Activated naive CD8-positive, alpha-beta T cell treated with anti-CD3 and anti-CD28 coated beads, Interleukin-2, amount 50 U/mL, for 16 hours (primary cell): ENCODE measurements around the gene CCDC148.
"Not testable (repeated sequence)": the region's sequence is repeated elsewhere in the genome, so short reads cannot be mapped to it uniquely, and the experiment has no call there.

Experiments used
- DNase-seq: peaks from one replicate; pipeline ENCODE4 v3.0.0-alpha.2; 2020; ENCODE audit warnings: low read depth, low spot score

CCDC148 gene

DNA sequence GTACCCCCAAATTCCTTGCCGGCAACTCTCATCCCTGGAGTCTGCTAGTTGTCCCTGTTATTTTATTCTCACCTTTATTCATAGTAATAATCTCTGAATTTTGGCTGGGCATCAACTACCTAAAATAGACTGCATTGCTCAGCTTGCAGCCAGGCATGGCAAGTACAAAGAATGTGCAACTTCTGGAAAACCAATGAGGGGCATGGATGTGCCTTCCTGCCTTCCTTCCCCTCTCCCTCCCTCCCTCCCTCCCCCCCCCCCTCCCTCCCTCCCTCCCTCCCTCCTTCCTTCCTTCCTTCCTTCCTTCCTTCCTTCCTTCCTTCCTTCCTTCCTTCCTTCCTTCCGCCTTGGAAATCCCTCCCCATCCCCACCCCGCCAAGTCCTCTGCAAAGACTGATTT, 162.8 kb downstream of the CCDC148 start:
- no peak for DNase-seq

DNA sequence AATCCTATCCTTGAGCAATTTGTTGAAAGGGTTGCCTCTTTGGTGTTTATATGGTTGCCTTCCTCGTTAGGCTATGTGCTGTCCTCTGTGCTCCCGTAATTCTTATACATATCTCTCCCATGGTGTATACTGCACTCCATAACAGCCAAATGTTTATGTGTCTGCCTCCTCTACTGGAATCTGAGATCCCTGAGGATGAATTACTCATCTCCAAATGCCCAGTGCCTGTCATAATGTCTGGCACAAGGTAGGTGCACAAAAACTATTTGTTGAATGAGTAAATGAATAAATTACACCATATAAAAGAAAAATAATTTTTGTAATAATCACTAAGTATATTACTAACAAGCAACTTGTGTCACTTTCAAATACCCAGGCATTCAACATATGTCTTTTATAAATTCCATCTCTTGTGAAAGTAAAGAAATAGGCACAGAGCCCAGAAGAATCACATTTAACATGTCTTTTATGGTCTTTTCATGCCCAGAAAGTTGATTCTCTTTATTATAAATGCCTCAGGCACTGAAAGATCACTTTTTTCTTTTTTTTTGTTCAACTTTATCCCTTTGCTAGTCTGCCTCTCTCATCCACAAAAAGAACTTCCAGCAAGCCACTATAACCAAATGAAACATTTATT, 164.9 kb downstream of the CCDC148 start:
- DNase-seq: no peak

DNA sequence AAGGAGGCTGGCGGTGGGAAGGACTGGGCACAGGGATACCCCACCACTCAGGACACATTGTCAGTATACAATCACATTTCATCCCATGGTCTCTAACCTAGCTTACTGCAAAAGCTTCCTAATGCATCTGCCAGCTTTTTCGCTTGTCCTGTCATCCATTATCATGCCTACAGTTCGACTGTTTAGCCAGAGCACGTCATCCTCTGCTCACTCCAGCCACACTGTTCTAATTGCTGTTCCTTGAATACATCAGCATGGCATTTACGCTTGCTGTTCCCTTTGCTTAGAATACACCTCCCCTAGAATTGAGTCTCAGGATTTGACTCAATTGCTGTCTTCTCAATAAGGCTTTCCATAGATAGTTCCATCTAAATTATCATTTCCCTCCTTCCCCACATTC, 166.3 kb downstream of the CCDC148 start:
- no peak for DNase-seq

DNA sequence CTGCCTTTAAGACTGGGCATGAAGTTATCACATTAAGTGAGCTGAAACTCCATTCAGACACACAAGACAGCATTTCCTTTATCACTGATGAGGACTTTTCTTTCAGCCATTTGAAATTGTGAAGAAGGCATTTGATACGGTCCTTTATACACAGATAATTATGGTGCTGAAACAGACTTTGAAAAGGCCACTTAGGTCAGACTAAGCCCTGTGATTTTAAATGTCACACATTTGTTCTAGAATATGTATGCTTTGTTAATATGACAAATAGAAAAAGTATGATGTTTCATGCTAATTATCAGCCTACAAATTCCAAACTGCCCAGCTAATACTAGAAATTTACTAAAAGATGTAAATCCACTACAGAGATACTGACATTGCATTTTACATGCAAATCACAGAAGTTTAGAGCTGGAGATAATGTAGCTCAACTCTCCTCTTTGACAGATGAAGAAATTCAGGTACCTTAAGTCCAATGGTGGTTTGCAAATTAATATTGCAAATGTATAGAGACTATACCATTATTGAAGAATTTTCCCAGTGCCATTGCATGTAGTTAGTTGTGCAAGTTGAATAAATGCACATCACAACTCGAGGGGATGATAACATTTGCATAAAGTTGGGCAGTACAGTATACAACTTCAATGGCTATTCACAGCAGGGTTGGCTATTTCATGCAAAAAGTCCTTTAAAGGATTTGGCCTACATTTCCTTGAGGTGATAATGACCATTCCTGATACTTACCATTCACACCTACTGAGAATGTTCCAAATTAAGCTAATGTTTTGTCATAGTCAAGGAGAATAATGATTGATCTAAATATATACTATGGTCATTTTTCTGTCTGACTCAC, 179.7 kb downstream of the CCDC148 start:
- DNase-seq: no peak

DNA sequence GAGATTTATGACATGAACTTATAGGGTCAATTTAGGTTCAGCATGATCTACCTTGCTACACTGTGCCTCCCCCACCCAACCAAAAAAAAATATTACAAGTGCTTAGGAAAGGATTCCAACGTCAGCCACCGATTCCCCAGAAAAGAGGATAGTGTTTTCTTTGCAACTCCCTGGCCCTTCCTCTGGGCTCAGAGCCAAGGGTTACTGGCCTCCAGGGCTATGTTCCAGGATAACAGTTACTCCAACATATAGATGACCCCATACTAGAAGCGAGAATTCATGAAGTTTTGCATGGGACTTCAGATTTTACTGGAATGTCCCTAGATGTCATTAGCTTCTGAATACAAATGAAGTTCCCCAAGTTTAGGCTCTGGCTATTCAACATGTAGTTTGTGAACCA, 182.8 kb downstream of the CCDC148 start:
- no peak for DNase-seq

DNA sequence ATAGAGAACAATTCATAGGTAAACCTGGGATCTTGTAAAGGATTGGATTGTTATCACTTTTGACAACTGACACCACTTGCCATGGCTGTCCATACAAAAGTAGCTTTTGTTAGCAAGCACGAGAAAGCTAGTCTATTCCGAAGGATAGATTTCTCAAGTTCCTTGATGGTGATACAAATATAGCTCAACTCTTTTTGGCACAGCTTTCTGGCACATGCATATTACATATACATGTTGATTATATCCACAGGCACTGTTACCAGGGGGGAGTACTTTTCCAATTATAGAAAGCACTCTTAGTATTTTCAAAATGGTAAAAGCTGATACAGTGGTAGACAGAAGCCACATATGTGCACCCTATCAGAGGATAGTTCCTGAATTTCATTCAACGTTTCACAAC, 186.0 kb downstream of the CCDC148 start:
- no peak for DNase-seq

DNA sequence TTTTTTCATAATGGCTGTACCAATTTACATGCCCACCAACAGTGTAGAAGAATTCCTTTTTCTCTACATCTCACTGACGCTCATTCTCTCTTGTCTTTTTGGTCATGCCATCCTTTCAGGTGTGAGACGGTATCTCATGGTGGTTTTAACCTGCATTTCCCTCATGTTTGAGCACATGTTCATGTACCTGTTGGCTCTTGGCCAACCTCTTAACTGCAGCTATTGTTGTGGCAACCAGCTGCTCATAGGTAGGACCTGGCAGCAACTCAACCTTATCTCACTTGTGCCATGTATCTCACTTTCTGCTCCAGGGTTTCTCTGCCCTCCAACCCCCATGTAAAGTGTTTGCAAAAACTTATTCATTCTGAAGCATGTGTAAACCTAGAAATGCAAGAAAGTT, 187.4 kb downstream of the CCDC148 start:
- DNase-seq: no peak

DNA sequence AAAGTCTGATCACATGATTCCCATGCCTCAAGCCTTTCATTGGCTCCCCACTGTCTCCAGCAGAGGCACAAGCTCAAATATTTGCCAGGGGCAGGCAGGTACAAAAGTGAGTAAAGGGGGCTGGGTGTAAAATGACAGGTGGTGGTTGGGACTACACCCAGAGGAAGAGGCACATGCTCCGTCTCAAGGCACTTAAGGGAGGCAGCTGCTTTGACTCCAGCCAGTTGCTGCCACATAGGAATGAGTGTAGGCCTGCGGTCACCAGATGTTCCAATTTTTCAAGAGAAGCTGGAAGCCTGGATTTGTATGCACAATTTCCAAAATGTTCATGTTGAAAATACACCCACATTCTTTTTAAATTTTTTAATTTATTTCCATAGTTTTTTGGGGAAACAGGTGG, 190.4 kb downstream of the CCDC148 start:
- DNase-seq: no peak

DNA sequence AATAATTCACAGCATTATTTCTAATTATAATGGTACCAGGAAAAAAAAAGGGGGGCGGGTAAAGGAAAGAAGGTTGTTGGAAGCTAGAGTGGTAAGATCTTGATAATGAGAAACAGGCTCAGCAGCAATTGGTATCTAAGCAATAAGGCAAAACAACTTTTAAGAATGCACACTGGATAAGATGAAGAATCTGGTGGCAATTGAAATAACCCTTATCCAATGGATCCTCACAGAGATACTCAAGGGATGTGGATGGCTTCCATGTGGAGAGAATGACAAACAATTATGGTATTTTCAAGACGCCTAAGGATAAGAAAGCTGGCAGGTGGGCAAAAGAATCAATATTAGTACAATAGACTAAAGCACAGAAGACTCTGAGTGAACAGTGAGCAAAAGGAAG, 201.3 kb downstream of the CCDC148 start:
- DNase-seq: no peak

DNA sequence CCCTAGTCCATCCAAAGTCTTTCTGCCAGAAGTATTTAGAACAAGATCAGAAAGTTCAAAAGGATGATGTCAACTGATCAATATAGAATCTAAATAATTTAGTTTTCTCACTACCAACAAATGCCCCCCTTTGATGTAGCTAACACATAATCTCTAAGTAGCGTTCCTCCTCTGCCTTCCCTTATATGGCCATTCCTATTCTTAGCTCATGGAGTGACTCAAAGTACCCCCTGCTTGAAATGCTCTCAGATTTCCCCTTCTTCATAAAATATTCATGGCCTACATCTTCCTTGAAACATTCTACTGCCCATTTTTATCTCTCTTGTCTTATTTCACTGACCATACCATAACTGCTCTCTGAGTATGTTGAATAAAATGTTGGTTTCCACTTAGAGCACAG, 203.4 kb downstream of the CCDC148 start:
- DNase-seq: no peak

DNA sequence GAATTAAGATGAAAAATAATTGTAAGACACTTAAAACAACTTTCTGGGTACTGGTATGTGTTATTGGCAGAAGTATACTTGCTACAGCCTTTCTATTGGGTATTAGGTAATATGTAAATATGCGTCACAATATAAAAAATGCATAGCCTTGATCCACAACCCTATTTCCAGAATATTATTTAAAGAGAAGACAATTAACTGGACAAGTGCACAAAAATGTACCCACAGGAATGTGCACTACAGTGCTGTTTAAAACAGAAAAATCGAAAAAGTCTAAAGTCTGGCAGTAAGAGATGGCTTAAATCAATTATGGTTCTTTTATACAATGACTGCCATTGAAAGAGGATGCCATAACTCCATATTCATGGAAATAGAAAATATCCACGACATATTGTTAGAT, 205.2 kb downstream of the CCDC148 start:
- no peak for DNase-seq

DNA sequence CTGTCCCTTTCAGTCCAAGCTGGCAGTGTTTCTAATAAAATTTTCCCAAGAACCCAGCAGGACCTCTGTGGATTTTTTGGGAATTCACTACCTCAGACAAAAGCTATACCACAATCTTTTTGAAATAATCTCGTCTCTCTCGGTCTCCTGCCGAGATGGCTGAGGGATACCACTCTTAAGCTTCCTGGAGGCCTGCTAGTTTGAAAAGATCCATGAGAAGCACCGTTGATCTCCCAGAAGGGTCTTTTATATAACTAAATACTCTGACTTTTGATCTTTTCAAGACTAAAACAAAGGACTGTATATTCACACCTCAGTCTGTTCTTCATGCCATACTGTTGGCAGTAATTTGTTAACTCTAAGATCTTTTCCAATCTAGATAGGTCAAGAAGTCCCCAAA, 213.2 kb downstream of the CCDC148 start:
- no peak for DNase-seq

DNA sequence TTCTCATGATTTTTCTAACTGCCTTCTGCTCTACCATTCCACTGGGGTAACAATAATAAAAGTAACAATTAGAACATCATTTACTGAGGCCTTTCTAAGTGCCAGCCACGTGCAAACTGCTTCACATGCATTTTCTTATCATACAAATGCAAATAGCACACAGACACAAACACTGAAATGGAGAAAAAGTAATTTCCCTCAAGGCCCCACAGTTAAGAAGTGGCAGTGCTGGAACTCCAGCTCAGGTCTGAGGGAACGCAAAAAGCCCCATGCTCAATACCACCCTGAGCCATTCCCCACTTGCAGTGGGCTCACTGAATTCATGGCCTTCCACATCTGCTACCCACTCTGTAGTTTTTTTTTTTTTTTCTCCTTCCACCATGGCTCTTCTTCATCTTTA, 214.3 kb downstream of the CCDC148 start:
- no peak for DNase-seq

DNA sequence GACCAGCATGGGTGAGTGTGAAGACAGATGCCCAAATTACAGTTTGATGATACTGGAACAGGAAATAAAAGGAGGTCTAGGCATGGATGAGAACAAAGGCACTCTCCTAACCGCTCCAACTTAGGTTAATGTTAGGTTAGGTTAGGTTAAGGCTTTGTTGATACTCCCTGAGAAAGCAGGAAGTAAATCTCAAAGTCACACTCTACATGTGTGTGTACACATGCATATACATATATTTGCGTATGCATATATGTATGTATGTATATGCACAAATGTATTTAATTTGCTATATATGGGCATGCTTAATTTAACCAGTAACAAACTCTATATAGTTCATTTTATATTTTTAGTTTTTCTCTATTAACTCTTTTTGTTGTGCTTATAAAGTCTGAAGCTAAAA, 215.6 kb downstream of the CCDC148 start:
- no peak for DNase-seq

DNA sequence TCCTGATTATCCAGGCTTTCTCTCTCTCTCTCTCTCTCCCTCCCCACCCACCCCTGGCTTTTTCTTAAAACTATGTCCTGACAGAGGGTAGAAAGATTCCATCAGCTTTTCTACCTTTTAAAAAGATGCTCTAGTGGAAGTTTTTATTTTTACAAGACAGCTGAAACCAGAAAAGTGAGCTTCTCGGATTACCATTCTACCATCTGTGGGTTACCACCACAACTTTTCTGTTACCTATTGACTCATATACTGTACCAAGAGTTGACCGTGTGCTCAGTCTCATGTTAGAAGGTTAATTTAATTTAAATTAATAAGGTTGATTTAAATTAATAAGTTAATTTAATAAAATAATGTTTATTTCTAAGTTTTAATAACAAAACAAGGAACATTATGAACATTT, 217.3 kb downstream of the CCDC148 start:
- no peak for DNase-seq

DNA sequence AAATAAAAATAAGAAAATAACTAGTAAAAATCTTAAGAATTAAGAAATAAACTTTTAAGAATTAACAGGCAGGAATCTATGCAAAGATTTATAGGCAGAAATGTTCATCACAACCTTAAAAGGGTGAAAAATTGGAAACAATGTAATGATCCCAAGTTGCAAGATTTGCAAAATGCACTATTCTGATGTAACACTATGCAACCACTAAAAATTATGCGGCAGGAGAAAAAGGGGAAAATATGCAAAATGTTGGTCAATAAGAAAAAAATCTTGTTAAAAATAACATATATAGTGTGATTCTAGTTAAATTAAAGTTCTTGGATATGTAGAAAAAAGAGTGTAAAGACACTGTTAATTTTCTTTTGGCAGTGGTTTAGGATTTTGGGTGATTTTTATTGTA, 222.1 kb downstream of the CCDC148 start:
- DNase-seq: no peak

DNA sequence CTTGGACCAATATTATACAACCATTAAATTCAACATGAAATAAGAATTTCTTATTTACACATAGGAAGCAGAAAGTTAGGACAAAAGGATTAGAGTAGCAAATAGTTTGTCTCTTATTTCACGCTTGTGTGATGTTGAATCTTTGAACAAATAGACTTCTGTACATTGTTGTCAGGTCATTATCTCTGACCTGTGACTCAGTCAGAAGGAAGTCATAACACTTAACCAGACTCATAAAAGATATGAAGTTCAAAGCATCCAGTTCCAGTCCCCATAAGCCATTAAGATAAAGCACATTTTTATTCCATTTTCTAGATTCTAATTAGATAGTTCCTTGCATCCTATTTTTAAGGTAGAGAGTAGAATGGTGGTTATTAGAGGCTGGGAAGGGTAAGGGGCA, 224.1 kb downstream of the CCDC148 start:
- DNase-seq: no peak

DNA sequence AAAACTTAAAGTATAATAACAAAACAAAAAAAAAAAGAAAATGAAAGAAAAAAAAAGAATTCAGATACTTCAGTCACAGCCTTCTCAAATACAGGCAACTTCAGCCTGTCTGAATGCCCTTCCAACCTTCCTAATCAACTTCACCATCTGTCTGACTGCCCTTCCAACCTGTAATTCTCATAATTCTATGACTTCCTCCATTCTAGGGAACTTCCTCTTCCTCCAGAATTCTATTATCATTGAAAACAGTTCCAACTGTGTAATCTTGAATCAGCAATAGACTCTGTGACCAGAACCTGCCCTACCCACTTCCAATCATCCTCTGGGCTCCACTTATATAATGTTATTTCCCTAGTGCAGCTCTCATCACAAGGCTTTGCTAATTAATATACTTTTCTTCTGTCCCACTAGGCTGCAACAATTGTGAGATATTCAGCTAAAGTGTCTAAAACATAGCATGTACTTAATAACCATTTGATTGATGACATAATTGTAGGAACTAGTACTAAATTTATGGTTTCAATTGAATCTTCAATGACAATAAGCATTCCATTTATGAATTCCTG, 227.5 kb downstream of the CCDC148 start:
- no peak for DNase-seq

DNA sequence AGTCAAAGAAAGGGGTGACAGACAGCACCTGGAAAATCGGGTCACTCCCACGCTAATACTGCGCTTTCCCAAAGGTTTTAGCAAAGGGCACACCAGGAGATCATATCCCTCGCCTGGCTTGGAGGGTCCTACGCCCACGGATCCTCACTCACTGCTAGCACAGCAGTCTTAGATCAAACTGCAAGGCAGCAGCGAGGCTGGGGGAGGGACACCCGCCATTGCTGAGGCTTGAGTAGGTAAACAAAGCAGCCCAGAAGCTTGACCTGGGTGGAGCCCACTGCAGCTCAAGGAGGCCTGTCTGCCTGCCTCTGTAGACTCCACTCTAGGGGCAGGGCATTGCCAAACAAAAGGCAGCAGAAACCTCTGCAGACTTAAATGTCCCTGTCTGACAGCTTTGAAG, 233.5 kb downstream of the CCDC148 start:
- DNase-seq: not testable (repeated sequence)

DNA sequence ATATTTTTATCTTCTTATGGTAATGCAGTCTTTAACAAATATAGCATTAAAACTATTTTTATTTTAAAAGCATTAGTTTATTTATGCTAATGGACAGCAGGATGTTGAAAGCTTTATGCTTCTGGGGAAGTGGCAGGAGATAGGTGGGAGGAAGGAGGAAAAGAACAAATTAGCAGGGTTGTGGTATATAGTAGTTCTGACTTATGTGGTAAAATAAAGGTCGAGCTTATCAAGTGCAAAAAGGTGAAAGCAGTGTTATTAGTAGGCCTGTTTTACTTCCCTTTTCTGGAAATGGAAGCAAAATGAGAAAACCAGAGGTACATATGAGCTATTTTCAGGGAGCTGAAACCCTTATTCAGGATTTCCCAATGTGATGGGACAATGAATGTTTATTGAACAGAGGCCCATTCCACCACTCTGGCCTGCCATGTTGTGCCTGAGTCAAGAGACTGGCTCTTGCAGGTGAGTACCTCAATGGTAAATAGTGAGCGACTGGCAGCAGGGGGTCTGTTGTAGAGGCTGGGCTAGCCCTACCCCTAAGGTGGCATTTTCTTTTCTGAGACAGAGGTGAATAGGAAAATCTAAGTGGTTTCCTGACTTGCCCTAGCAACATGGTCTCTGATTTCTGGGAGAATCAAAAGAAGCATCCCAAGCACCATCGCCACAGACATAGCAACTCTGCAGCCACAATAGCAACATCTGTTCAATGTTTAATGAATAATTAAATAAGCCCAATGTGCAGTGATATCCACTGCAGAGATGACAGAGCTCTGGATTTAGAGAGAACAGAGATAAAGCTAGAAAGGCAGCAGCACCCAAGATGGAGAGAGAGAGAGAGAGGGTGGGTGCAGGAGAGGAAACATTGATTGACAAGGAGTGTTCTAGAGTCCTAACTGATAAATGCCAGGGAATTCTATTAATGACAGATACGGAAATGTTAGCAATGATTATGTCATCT, 235.2 kb downstream of the CCDC148 start:
- no peak for DNase-seq

DNA sequence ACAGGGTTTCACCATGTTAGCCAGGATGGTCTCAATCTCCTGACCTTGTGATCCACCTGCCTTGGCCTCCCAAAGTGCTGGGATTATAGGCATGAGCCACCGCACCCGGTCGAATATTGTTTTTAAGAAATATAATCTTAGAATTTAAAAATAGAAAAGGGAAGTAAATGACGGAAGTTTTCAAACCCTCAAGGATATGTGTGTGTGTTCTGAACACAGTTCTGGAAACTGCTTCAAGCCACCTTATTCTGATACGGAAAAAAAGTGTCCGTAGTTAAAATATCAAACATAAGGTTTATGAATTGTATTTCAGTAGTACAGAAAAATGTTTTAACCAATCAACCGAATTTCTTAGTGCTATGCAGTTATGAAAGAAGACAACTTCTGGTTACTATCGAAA, 239.0 kb downstream of the CCDC148 start:
- no peak for DNase-seq

DNA sequence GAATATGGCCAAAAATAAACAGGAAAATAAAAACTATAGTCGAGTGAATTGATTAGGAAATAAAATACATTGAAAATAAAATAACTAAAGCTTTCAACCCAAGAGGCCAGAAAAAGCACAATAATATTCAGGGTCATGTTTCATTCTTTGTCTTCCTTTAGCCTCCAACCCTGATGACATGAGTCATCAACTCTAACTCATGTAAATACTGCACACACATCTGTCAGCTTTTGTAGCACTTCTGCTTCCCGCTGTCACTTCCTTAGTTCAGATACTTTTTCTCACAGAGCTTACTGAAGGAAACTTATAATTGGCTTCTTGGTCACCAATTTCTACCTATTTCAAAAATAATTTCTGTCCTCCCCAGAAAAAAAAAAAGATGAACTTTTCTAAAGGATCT, 242.1 kb downstream of the CCDC148 start:
- no peak for DNase-seq
